HS-27A (cell line): Measurements from ENCODE around the gene PNPLA2.

Experiments used
- DNase-seq: peaks from one replicate; pipeline ENCODE4 v3.0.0-alpha.2; 2012; ENCODE audit warnings: low read depth, missing footprints

Gene PNPLA2

DNA sequence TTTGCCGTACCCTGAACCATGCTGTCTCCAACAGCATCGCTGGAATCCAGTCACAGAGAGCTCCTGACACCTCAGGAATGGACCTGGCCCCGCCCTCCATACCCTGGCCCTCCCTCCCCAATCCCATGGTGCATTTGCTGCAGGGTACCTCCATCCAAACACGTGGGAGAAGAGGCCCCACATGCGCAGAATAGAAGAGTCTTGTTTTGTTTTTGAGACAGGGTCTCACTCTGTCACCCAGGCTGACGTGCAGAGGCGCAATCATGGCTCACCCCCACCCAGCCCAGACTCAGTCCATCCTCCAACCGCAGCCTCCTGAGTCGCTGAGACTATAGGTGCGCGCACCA lies 2.3 kb upstream of the PNPLA2 start:
- no peak for DNase-seq

DNA sequence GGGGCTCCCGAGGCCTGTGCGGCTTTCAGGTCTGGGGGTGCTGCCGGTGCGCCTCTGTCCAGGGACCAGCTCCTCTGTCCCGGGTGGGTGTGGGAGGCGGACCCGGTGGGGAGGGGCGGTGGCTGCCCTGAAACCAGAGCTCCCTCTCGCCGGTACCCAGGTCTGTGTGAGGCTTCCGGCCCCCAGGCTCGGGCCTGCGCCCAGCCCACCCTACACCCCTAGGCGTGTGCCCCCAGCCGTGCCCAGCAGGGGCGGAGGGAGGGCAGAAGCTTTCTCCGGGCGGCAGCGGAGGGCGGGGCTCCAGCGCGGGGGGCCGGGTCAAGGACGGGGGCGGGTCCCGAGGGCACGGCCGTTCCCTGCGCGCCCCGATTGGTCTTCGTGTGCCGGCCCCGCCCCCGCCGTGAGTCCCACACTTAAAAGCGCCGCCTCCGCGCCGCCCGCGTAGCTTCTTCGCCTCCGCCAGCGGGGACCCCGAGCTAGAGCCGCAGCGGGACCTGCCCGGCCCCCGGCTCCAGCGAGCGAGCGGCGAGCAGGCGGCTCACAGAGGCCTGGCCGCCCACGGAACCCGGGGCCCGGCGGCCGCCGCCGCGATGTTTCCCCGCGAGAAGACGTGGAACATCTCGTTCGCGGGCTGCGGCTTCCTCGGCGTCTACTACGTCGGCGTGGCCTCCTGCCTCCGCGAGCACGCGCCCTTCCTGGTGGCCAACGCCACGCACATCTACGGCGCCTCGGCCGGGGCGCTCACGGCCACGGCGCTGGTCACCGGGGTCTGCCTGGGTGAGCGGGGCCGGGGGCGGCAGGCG lies 616 bp downstream of the PNPLA2 start:
- no peak for DNase-seq

DNA sequence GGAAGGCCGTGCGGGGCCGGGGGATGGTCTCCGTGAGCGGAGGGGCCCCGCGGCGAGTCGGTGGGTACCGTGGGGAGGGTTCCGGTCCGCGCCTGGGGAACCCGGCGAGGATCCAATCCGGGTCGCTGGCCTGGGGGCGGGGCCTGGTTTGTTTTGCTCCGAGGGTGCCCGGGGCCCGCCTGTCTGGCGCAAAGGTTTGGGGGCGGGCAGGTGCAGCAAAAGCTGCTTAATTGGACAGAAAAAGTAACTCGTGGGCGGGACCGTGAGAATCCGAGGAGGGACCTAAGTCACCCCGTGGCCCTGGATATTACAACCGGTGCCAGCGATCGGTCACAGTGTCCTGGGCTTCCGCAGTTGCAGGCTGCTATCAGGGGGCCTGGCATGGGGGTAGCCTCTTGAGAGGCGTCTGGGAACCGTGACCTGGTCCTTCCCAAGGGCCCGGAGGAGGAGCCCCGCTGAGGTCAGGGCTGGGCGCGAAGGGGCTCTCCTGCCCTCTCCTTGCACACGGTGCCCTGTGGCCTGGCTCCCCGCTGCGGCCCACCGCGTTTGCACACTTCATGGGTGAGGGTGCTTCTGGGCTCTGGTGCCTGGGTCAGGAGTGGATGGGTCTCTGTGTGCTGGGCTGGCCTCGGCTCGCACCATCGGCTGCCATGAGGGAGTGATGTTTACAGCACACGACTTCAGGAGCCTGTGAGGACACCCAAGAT lies 1.4 kb downstream of the PNPLA2 start:
- no peak for DNase-seq

DNA sequence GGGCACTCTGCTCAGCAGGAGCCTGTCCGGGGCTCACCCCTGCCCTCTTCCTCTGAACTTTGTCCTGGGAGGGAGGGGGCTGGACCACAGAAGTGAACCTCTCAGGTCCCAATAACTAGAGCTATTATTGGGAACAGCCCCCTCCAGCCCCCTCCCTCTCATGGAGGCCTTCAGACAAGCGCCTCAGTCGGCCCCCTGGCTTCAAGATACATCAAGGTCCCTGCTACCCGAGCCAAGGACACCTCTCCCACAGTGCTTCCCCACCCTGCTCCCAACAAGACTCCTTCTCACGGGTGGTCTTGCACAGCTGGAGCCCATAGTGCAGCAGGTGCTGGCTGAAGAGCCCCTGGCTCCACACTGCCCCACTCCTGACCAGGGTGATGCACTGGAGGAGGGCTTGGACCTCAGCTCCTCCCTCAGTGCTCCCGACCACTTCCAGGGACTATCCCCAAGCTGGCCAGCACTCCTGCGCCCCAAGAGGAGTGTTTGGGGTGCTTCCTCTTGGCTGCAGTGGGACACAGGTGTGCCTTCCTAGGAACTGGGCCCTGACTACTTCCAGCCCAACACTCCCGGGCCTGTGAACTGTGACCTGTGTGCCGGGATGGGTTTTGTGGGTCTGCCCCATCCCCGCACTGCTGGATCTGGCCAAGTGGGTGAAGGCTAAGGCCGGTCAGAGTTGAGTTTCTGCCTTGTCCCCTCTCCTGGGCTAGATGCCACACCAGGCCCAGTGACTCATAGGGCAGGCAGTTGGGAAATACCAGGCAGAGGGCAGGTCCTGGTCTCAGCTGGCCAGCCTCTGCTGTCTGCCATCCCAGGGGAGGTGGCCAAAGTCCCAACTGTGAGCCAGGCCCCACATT lies 2.2 kb downstream of the PNPLA2 start:
- no peak for DNase-seq

DNA sequence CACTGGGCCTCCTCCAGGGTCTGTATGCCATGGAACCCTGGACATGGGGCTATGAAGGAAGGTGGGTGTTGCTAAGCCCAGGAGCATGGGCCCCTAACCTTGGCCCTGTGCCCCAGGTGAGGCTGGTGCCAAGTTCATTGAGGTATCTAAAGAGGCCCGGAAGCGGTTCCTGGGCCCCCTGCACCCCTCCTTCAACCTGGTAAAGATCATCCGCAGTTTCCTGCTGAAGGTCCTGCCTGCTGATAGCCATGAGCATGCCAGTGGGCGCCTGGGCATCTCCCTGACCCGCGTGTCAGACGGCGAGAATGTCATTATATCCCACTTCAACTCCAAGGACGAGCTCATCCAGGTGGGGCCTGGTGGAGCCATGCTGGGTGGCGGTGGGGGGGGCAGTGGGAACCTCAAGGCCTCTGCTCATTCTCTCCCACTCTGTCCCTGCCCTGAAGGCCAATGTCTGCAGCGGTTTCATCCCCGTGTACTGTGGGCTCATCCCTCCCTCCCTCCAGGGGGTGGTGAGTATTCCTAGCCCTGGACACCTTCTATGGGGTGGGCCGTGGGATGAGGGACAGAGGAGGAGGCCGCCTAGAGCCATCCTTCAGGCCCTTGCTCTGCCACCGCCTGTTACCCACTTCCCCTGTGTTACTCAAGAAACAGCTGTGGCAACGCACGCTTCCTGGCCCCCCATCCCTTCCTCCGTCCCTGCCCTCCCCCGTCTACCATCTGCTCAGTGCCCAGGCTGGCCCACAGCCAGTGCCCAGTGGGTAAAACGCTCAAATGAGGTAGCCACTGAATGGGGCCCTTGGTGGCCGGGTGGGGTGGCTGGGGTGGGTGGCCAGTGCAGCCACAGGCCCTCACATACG lies 3.0 kb downstream of the PNPLA2 start:
- no peak for DNase-seq

DNA sequence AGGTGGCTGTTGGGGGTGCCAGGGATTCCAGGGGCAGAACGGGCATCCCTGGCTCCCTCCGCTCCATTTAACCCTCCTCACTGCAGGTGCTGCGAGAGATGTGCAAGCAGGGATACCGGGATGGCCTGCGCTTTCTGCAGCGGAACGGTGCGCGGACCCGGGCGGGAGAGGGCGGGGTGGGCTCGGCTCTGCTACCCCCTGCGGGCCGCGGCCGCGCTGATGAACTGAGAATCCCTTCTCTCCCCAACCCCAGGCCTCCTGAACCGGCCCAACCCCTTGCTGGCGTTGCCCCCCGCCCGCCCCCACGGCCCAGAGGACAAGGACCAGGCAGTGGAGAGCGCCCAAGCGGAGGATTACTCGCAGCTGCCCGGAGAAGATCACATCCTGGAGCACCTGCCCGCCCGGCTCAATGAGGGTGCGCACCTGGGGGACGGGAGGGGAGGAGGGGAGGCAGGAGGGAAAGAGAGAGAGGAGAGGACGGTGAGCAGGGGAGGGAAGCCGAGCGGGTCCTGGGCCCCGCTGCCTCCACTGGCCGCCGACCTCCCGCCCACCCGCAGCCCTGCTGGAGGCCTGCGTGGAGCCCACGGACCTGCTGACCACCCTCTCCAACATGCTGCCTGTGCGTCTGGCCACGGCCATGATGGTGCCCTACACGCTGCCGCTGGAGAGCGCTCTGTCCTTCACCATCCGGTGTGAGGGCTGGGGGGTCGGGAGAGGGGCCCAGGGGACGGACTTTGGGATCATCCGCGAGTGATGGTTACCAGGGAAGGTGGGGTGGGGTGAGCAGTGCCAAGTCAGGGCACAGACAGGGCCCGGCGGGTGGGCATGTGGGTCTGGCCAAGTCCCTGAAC lies 5.0 kb downstream of the PNPLA2 start:
- no peak for DNase-seq

DNA sequence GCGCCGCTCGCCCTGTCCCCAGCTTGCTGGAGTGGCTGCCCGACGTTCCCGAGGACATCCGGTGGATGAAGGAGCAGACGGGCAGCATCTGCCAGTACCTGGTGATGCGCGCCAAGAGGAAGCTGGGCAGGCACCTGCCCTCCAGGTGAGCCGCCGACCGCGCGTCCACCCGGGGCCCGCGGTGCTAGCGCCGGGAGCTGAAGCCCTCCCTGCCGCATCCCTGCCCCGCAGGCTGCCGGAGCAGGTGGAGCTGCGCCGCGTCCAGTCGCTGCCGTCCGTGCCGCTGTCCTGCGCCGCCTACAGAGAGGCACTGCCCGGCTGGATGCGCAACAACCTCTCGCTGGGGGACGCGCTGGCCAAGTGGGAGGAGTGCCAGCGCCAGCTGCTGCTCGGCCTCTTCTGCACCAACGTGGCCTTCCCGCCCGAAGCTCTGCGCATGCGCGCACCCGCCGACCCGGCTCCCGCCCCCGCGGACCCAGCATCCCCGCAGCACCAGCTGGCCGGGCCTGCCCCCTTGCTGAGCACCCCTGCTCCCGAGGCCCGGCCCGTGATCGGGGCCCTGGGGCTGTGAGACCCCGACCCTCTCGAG lies 5.7 kb downstream of the PNPLA2 start:
- no peak for DNase-seq

DNA sequence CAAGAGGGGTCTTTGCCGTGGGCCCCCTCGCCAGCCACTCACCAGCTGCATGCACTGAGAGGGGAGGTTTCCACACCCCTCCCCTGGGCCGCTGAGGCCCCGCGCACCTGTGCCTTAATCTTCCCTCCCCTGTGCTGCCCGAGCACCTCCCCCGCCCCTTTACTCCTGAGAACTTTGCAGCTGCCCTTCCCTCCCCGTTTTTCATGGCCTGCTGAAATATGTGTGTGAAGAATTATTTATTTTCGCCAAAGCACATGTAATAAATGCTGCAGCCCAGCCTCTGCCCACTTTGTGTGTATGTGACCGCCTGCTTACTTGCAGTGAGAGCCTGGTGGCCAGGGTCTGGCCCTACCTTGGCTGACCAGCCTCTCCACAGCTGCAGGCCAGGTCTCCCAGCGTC lies 6.2 kb downstream of the PNPLA2 start:
- DNase-seq = no peak

DNA sequence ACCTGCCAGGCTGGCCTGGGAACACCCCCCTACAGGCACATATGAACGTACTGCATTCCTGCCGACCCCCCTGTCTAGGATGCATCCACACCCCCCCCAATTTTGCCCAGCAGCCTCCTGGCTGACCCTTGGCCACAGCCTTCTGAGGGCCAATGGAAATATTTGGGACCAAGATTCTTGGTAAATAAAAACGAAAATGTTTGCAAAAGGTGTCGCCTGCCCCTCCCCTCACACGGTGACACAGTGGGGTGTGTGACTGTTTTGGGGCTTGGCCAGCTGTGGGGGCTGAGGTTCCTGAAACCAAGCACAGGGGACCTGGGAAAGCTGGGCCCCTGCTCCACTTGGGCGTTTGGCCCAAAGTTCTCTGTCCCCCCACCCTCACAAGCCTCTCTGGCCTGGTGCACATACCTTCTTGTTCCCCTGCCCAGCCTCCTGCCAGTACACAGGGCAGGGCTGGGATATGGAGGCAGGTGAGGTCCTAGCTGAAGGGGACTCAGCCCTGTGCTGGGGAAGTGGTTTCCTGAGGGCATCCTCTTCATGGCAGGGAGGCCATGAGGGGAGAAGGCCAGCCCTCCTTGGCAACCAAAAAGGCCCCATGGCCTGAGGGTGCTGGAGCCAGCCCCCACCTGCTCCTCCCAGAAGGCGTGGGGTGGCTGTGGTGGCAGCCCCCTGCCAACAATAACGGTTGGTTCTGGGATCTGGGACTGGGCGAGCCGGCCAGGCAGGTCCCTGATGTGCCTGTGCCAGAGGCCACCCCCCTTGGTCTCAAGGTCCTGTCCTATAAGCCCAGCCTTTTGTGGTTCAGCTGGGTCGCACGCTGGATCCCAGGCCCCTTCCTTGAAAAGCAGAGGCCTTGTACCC lies 6.9 kb downstream of the PNPLA2 start:
- DNase-seq = no peak

DNA sequence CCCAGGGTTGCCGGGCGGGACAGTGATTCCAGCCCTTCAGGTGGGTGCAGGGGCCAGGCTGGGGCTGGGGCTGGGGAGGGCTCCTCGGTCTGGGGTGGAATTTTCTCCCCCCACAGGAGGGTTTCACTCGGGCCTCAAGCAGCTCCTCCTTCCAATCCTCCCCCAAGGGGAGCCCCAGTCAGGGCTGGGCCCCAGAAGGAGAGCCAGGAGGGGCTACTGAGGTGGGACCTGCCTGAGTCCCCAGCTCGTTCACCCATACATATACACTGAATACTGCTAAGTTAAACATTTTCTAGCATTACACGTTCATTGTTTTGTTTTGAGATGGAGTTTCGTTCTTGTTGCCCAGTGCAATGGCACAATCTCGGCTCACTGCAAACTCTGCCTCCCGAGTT lies 7.5 kb downstream of the PNPLA2 start:
- no peak for DNase-seq

DNA sequence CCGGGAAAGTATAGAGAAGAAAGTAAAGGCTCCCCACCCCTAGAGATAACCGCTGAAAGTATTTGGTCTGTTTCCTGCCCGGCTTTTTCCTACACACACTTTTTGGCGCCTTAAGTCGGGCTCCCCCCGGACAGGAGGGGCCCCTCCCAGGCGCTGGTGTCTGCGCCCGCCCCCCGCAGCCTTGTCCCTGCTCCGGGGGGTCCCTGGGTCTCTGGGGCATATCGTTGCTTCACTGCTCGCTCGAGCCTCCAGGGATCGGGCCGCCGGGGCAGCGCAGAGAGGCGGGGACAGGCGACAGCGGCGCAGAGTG lies 8.1 kb downstream of the PNPLA2 start:
- no peak for DNase-seq

DNA sequence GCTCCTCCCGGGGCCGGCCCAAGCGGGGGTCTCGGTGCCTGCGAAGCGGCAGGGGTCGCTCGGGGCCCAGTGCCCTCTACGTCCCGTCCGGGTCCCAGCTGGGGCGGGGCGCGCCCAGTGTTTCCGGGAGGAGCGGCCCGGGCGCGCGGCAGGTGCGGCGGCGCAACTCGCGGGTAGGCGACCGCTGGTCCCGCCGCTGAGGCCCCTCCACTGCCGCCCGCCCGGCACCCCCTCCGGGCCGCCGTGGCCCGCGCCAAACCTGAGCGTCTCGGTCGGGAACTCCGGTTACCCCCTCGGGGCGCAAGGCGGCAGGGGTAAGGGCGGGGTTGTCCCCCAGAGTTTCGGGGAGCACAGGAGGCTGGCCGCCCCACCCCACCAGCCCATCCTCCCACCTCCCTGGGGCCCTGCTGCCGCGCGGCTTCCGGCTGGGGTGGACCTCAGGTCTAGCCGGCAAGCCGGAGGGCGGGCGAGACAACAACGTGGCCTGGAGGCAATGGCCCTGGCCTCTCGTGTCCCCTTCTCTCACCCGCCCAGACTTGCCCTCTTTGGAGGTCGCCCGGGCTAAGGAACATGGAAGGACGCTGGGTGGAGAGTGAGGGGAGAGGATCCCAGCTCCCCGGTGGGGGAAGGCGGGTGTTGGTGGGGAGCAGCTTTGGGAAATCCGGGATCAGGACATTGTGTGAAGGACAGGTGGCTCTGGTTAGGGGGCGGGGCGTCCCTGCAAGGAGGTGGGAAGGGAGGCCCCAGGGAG lies 8.6 kb downstream of the PNPLA2 start:
- DNase-seq = no peak

DNA sequence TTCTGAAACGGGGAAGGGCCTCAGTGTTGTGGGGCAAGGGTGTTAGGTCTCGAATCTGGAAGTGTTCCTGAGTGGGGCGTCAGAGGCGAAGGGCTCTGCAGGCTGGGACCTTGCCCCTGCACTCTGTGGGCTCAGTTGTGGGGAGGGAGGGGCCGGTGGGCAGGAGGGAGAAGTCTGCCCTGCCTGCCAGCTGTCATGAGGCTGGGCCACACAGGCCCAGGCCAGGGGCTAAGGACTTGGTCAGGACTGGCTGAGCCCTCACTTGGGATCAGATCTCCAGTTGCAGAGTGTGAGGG lies 9.1 kb downstream of the PNPLA2 start, which contains the start of gene CRACR2B:
Gene CRACR2B (plus strand): TSS at position 23 of the 296 bp plus-strand sequence. CDS start 689 bp downstream, outside the sequence.
- DNase-seq = no peak

DNA sequence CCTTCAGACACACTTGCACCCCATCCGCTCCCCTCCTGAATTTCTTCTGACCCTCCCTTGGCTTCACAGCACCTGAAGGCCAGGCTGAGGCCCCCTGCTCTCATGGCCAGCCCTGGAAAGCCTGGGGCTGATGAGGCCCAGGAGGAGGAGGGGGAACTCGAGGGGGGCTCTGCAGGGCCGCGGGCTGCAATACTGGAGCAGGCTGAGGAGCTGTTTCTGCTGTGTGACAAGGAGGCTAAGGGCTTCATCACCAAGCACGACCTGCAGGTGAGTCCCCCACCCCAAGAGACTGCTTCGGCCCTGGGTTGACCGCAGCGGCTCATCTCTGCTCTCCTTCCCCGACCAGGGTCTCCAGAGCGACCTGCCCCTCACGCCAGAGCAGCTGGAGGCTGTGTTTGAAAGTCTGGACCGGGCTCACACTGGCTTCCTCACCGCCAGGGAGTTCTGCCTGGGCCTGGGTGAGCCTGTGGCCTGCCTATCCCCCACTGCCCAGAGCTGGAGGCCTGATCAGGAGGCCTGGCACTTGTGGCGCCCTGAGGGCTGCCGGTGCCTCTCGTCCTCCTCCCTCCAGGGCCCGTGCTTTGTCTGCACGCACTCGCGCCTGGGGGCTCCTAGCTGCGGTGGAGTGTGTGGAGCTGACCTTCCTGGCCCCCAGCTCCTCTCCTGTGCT lies 9.9 kb downstream of the PNPLA2 start:
- DNase-seq = no peak

DNA sequence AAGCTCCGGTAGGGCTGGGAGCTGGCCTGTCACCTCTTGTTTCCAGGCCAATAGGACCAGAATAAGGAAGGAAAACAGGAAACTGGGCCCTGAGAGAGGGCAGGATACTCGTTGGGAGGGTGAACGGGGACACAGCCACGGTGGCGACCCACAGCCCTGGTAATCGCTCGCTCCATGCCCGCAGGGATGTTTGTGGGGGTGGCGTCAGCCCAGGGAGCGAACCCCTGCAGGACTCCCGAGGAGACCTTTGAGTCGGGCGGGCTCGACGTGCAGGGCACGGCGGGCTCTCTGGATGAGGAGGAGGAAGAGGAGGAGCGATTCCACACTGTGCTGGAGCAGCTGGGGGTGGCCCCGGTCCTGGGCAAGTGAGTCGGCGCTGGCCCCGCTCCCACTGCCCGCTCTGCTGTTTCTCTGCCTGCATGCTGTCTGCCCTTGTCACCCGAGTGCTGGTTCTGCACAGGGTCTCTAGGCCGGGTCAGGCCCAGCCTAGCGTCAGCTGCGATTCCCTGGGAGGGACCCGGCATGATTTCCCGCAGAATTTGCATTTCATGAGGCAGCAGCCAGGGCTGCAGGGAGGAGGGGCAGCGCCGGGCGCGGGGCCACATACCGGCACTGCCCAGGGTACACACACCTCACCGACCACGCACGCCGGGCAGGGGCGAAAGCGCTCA lies 10.6 kb downstream of the PNPLA2 start:
- no peak for DNase-seq

DNA sequence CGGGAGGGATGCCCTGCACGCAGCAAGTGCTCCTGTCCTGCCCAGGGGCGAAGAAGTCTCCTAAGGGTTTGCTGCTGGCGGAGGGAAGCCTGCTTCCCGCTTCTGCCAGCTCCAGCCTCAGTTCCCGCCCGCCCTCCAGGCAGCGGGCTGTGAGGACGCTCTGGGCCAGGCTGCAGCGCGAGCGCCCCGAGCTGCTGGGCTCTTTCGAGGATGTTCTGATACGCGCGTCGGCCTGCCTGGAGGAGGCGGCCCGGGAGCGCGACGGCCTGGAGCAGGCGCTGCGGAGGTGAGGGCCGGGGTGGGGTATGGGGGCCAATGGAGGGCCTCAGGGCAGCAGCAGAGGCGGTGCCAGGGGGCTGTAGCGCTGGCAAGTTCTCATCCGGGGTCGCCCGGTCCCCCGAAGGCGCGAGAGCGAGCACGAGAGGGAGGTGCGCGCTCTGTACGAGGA lies 11.2 kb downstream of the PNPLA2 start:
- no peak for DNase-seq

DNA sequence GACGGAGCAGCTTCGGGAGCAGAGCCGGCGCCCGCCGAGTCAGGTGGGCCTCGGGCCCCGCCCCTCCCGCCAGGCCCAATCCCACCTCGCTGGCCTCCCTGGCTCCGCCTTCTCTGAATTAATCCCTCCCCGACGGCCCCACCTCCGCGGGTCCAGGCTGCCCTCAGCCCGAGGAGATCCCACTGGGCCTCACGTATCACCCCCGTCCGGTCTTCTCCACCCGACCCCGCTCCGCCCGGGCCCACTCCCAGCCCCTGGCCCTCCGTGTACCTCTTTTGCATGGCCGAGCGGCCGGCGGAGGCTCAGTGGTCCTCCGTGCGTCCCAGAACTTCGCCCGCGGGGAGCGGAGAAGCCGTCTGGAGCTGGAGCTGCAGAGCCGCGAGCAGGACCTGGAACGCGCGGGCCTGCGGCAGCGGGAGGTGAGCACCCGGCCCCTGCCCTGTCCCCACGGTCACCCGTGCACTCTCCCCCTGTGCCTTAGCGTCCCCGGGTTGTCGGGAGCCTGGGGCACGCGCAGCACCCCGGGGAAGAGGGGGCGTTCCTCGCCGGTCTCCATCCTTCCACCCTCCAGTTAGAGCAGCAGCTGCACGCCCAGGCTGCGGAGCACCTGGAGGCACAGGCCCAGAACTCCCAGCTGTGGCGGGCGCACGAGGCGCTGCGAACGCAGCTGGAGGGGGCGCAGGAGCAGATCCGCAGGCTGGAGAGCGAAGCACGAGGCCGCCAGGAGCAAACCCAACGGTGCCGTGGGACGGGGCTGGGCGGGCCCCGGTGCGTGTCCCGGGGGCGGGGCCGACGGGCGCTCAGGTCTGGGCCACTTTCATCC lies 11.8 kb downstream of the PNPLA2 start:
- no peak for DNase-seq
